Calu3 (cell line): ENCODE measurements around the gene KRT7. TPM values are rescaled to one million over a fixed set of nuclear protein-coding genes. Genes with fewer than 3 reads are reported as not detected.
"Not testable (repeated sequence)": the region's sequence is repeated elsewhere in the genome, so short reads cannot be mapped to it uniquely, and the experiment has no call there.

ENCODE experiments used
- BruUV-seq: library from RNA; stranded (reverse); fragments of 400-500 nt; replicated peaks from 2 replicates; lab custom pipeline; 2021; lab: Mats Ljungman, UMichigan
- CTCF ChIA-PET: fragments of 300-600 bp; sonication (Branson Sonifier 250); formaldehyde crosslinking; loops from one replicate; lab custom pipeline; 2022; ENCODE audit warnings: antibody characterized with exemption; lab: Charles Lee
- DNase-seq: peaks from one replicate; pipeline ENCODE4 v3.0.0; 2022
- H3K27ac Mint-ChIP-seq: one replicate; pipeline ENCODE4 v1.8.0; 2022; ENCODE audit warnings: mixed read lengths; ENCODE audit not compliant: unreplicated experiment
- H3K27me3 Mint-ChIP-seq: one replicate; pipeline ENCODE4 v1.8.0; 2022; ENCODE audit warnings: mixed read lengths; ENCODE audit not compliant: unreplicated experiment
- H3K36me3 Mint-ChIP-seq: one replicate; pipeline ENCODE4 v1.8.0; 2022; ENCODE audit warnings: mild to moderate bottlenecking, moderate library complexity, mixed read lengths; ENCODE audit not compliant: insufficient read depth, unreplicated experiment
- H3K4me1 Mint-ChIP-seq: one replicate; pipeline ENCODE4 v1.8.0; 2022; ENCODE audit warnings: mild to moderate bottlenecking, low read depth, mixed read lengths; ENCODE audit not compliant: unreplicated experiment
- H3K4me3 Mint-ChIP-seq: one replicate; pipeline ENCODE4 v1.8.0; 2022; ENCODE audit warnings: mild to moderate bottlenecking, low read depth, moderate library complexity, mixed read lengths; ENCODE audit not compliant: unreplicated experiment
- H3K9me3 Mint-ChIP-seq: one replicate; pipeline ENCODE4 v1.8.0; 2022; ENCODE audit warnings: low read depth, mixed read lengths; ENCODE audit not compliant: unreplicated experiment
- CTCF ChIP-seq: fragments of 200-600 bp; IDR thresholded peaks from one replicate; pipeline ENCODE4 v1.8.0; 2022; ENCODE audit warnings: antibody characterized with exemption; ENCODE audit not compliant: unreplicated experiment
- intact Hi-C: fragments of 100-400 bp; cut with micrococcal nuclease; formaldehyde crosslinking; loops from one replicate; pipeline ENCODE4 v1.10.0; 2022; ENCODE audit not compliant: unreplicated experiment
- total RNA-seq: library from RNA; stranded (reverse); gene quantifications from 2 replicates; pipeline ENCODE4 v1.2.3, GENCODE V29; 2022

KRT7 gene
- total RNA-seq, 1 experiment from 2014 or later, result 2,828 TPM

- Mint-ChIP-seq H3K27me3 (no peaks in the 10 kb centered on the region), H3K36me3 (peaks cover 33% of the 10 kb centered on the region), H3K27ac (peak overlapping the region; percentile 100), H3K4me1 (peaks cover 40% of the 10 kb centered on the region), H3K9me3 (no peaks in the 10 kb centered on the region), H3K4me3 (peak overlapping the region; percentile 54)
- DNase-seq, result peak; percentile 82
- intact Hi-C loops, result loop anchor here (10.0 kb wide), 1 partner anchor 46 kb away; the partner anchor contains the start of gene KRT7
- no peak for TF ChIP-seq CTCF
- CTCF ChIA-PET, result interaction anchor here (0.6 to 2.5 kb wide), 9 partner anchors 18 to 134 kb away, joined by 3 to 11 read pairs (median 4); no protein-coding TSS in a partner anchor
- no TSS peak for BruUV-seq
Measured at GRCh38 chr12:52280796-52281560, 47.9 kb downstream of the KRT7 start.

- Mint-ChIP-seq H3K36me3 (peaks cover 14% of the 10 kb centered on the region), H3K4me1 (peaks cover 26% of the 10 kb centered on the region), H3K27ac (no peak overlapping the region), H3K9me3 (no peaks in the 10 kb centered on the region), H3K27me3 (no peaks in the 10 kb centered on the region), H3K4me3 (no peak overlapping the region)
- TF ChIP-seq CTCF, result no peak
- intact Hi-C loops, result loop anchor here (10.0 kb wide), 1 partner anchor 50 kb away; the partner anchor contains the start of gene KRT7
- BruUV-seq, result no TSS peak
- DNase-seq, result no peak
- CTCF ChIA-PET, result no interaction called here
Measured at GRCh38 chr12:52284562-52285171, 51.6 kb downstream of the KRT7 start.

GRCh38 chr12:52285172-52285745 lies 52.2 kb downstream of the KRT7 start:
- H3K4me1 Mint-ChIP-seq, result peaks cover 21% of the 10 kb centered on the region
- H3K27ac Mint-ChIP-seq, result no peak overlapping the region
- peaks cover 8% of the 10 kb centered on the region for H3K36me3 Mint-ChIP-seq
- no peaks in the 10 kb centered on the region for H3K27me3 Mint-ChIP-seq
- no peaks in the 10 kb centered on the region for H3K9me3 Mint-ChIP-seq
- no TSS peak for BruUV-seq
- no peak overlapping the region for H3K4me3 Mint-ChIP-seq
- intact Hi-C loops, result loop anchor here (10.0 kb wide), 1 partner anchor 50 kb away; the partner anchor contains the start of gene KRT7
- CTCF ChIA-PET, result no interaction called here
- TF ChIP-seq CTCF, result no peak
- no peak for DNase-seq

- CTCF ChIA-PET, result no interaction called here
- Mint-ChIP-seq H3K9me3 (no peaks in the 10 kb centered on the region), H3K4me1 (peaks cover 19% of the 10 kb centered on the region), H3K27me3 (no peaks in the 10 kb centered on the region), H3K27ac (no peak overlapping the region), H3K4me3 (no peak overlapping the region), H3K36me3 (peaks cover under 1% of the 10 kb centered on the region)
- intact Hi-C loops, result loop anchor here (10.0 kb wide), 1 partner anchor 51 kb away; the partner anchor contains the start of gene KRT7
- TF ChIP-seq CTCF, result no peak
- no peak for DNase-seq
- no TSS peak for BruUV-seq
Measured at GRCh38 chr12:52285851-52286530, 52.9 kb downstream of the KRT7 start.

- H3K27me3 Mint-ChIP-seq, H3K4me3 Mint-ChIP-seq, H3K9me3 Mint-ChIP-seq, DNase-seq, CTCF ChIA-PET, H3K36me3 Mint-ChIP-seq, H3K27ac Mint-ChIP-seq, BruUV-seq: not testable (repeated sequence)
- H3K4me1 Mint-ChIP-seq, result peaks cover 19% of the 10 kb centered on the region
- intact Hi-C loops, result loop anchor here (10.0 kb wide), 1 partner anchor 52 kb away; the partner anchor contains the start of gene KRT7
Measured at GRCh38 chr12:52286857-52287785, 54.1 kb downstream of the KRT7 start.
